SK-N-SH treated with all-trans-retinoic acid at 6 μM for 48 hours (cell line): ENCODE measurements around the gene KLF3.

Source experiments
- BACH2 ChIP-seq: fragments of 250-450 bp; sonication (Bioruptor Pico); IDR thresholded peaks from 2 replicates; pipeline ENCODE4 v1.9.0; 2021; ENCODE audit warnings: mild to moderate bottlenecking, borderline replicate concordance
- CSRNP3 ChIP-seq: fragments of 250-450 bp; sonication (Bioruptor Pico); IDR thresholded peaks from 2 replicates; pipeline ENCODE4 v1.5.1; 2021; ENCODE audit warnings: mild to moderate bottlenecking, moderate library complexity
- OSR1 ChIP-seq: fragments of 250-450 bp; sonication (Bioruptor Pico); IDR thresholded peaks from 2 replicates; pipeline ENCODE4 v1.8.0; 2022; ENCODE audit warnings: moderate library complexity, mild to moderate bottlenecking, inconsistent platforms
- PPARA ChIP-seq: fragments of 250-450 bp; sonication (Bioruptor Pico); IDR thresholded peaks from 2 replicates; pipeline ENCODE4 v1.5.0; 2020; ENCODE audit warnings: mild to moderate bottlenecking, borderline replicate concordance
- RARB ChIP-seq: fragments of 250-450 bp; sonication (Bioruptor Pico); IDR thresholded peaks from 2 replicates; pipeline ENCODE4 v1.8.0; 2021; ENCODE audit warnings: mild to moderate bottlenecking, moderate library complexity
- SNAI2 ChIP-seq: fragments of 250-450 bp; sonication (Bioruptor Pico); IDR thresholded peaks from 2 replicates; pipeline ENCODE4 v1.5.0; 2020; ENCODE audit warnings: mild to moderate bottlenecking, moderate library complexity
- TCF4 ChIP-seq: fragments of 250-450 bp; sonication (Bioruptor Pico); IDR thresholded peaks from 2 replicates; pipeline ENCODE4 v1.8.0; 2021; ENCODE audit warnings: mild to moderate bottlenecking, moderate library complexity, borderline replicate concordance
- TSHZ2 ChIP-seq: fragments of 250-450 bp; sonication (Bioruptor Pico); IDR thresholded peaks from 2 replicates; pipeline ENCODE4 v1.5.0; 2020; ENCODE audit warnings: mild to moderate bottlenecking, moderate library complexity
- ZFP30 ChIP-seq: fragments of 450-650 bp; formaldehyde crosslinking; IDR thresholded peaks from 2 replicates; pipeline ENCODE4 v1.5.0; 2022; ENCODE audit warnings: mild to moderate bottlenecking, moderate library complexity
- TF ChIP-seq, protein P1 (sequence below): fragments of 250-450 bp; sonication (Bioruptor Pico); IDR thresholded peaks from 2 replicates; pipeline ENCODE4 v1.8.0; 2020; ENCODE audit warnings: mild to moderate bottlenecking, moderate library complexity, borderline replicate concordance

GRCh38 chr4:38743866-38744265 lies 79.9 kb downstream of the KLF3 start:
- TF ChIP-seq TSHZ2 (CRISPR knock-in tag) (no peak), OSR1 (CRISPR knock-in tag) (no peak), ZFP30 (CRISPR knock-in tag) (no peak), RARB (CRISPR knock-in tag) (no peak), CSRNP3 (CRISPR knock-in tag) (no peak), BACH2 (no peak), TCF4 (no peak), PPARA (no peak), SNAI2 (CRISPR knock-in tag) (no peak)
- TF ChIP-seq, protein P1, sequence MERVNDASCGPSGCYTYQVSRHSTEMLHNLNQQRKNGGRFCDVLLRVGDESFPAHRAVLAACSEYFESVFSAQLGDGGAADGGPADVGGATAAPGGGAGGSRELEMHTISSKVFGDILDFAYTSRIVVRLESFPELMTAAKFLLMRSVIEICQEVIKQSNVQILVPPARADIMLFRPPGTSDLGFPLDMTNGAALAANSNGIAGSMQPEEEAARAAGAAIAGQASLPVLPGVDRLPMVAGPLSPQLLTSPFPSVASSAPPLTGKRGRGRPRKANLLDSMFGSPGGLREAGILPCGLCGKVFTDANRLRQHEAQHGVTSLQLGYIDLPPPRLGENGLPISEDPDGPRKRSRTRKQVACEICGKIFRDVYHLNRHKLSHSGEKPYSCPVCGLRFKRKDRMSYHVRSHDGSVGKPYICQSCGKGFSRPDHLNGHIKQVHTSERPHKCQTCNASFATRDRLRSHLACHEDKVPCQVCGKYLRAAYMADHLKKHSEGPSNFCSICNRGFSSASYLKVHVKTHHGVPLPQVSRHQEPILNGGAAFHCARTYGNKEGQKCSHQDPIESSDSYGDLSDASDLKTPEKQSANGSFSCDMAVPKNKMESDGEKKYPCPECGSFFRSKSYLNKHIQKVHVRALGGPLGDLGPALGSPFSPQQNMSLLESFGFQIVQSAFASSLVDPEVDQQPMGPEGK (CRISPR knock-in tag): no peak
